Measurements from ENCODE around the gene CHORDC1. TPM values are rescaled to one million over a fixed set of nuclear protein-coding genes. Genes with fewer than 3 reads are reported as not detected.
"Not testable (repeated sequence)": the region's sequence is repeated elsewhere in the genome, so short reads cannot be mapped to it uniquely, and the experiment has no call there.

CHORDC1 gene
- 76.6 and 80.7 TPM in 2 replicates for total RNA-seq

GRCh38 chr11:90222459-90223247, at the start of gene CHORDC1:
Gene CHORDC1, minus strand, starts transcription at chr11:90223049. Its CDS starts 95 bp downstream, at chr11:90222954.
- intact Hi-C loops (cut with micrococcal nuclease) = loop anchor here (1.0 kb wide), 1 partner anchor 16 kb away; no protein-coding TSS in a partner anchor

- intact Hi-C loops (cut with micrococcal nuclease) = no loop called here
Observed at GRCh38 chr11:90257158-90257525, 34.3 kb upstream of the CHORDC1 start.

- intact Hi-C loops (cut with micrococcal nuclease) = no loop called here
Observed at GRCh38 chr11:90256404-90257157, 33.7 kb upstream of the CHORDC1 start.

GRCh38 chr11:90254065-90254464, 31.2 kb upstream of the CHORDC1 start:
- intact Hi-C loops (cut with micrococcal nuclease) = no loop called here

- intact Hi-C loops (cut with micrococcal nuclease) = no loop called here
Observed at GRCh38 chr11:90252053-90252452, 29.2 kb upstream of the CHORDC1 start.

- intact Hi-C loops (cut with micrococcal nuclease) = no loop called here
Observed at GRCh38 chr11:90251599-90251998, 28.8 kb upstream of the CHORDC1 start.

- intact Hi-C loops (cut with micrococcal nuclease) = no loop called here
Observed at GRCh38 chr11:90250970-90251369, 28.1 kb upstream of the CHORDC1 start.

- intact Hi-C loops (cut with micrococcal nuclease) = no loop called here
Observed at GRCh38 chr11:90246468-90246867, 23.6 kb upstream of the CHORDC1 start.

- intact Hi-C loops (cut with micrococcal nuclease) = no loop called here
Observed at GRCh38 chr11:90243534-90243933, 20.7 kb upstream of the CHORDC1 start.

- intact Hi-C loops (cut with micrococcal nuclease) = no loop called here
Observed at GRCh38 chr11:90242894-90243416, 20.1 kb upstream of the CHORDC1 start.

- intact Hi-C loops (cut with micrococcal nuclease) = no loop called here
Observed at GRCh38 chr11:90241414-90241813, 18.6 kb upstream of the CHORDC1 start.

GRCh38 chr11:90239967-90240636, 17.3 kb upstream of the CHORDC1 start:
- intact Hi-C loops (cut with micrococcal nuclease) = not testable (repeated sequence)

GRCh38 chr11:90237004-90237403, 14.2 kb upstream of the CHORDC1 start:
- intact Hi-C loops (cut with micrococcal nuclease) = no loop called here

GRCh38 chr11:90235526-90235925, 12.7 kb upstream of the CHORDC1 start:
- intact Hi-C loops (cut with micrococcal nuclease) = no loop called here

- intact Hi-C loops (cut with micrococcal nuclease) = no loop called here
Observed at GRCh38 chr11:90234977-90235376, 12.1 kb upstream of the CHORDC1 start.

GRCh38 chr11:90229791-90230190, 6.9 kb upstream of the CHORDC1 start:
- intact Hi-C loops (cut with micrococcal nuclease) = no loop called here

GRCh38 chr11:90228056-90228455, 5.2 kb upstream of the CHORDC1 start:
- intact Hi-C loops (cut with micrococcal nuclease) = no loop called here

GRCh38 chr11:90223248-90223585, 368 bp upstream of the CHORDC1 start:
- intact Hi-C loops (cut with micrococcal nuclease) = loop anchor here (1.0 kb wide), 1 partner anchor 17 kb away; no protein-coding TSS in a partner anchor

GRCh38 chr11:90221803-90222458, 918 bp downstream of the CHORDC1 start:
- intact Hi-C loops (cut with micrococcal nuclease) = no loop called here

GRCh38 chr11:90220391-90220790, 2.5 kb downstream of the CHORDC1 start:
- intact Hi-C loops (cut with micrococcal nuclease) = no loop called here

- intact Hi-C loops (cut with micrococcal nuclease) = no loop called here
Observed at GRCh38 chr11:90219438-90219837, 3.4 kb downstream of the CHORDC1 start.

Measured in T-helper 2 cell treated with Interferon-gamma antibody and Interleukin-4, amounts not matched to agents 100 ng/mL and 5 ng/mL, for 36 hours (primary cell).